Measurements from ENCODE around the gene NF2.

Gene NF2

DNA sequence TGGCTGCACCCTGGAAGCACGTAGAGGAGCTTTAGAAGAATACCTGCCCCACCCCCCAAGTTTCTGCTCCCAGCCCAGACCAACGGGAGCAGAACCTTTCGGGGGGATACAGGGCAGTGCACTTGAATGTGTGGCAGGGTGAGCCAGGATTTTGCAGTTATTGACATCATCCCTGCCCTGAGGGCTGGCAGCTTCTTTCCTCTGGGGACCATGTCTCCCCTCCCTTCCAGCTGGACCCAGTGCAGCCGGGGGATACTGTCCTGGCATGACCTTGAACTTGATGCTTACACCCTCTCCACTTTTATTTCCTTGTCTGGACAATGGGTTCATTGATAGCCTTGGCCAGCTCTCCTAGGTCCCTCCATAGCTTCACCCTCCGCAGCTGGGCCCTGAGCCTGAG, 112.3 kb downstream of the NF2 start:
- H3K4me1 ChIP-seq = peaks cover 36% of the 10 kb centered on the region

DNA sequence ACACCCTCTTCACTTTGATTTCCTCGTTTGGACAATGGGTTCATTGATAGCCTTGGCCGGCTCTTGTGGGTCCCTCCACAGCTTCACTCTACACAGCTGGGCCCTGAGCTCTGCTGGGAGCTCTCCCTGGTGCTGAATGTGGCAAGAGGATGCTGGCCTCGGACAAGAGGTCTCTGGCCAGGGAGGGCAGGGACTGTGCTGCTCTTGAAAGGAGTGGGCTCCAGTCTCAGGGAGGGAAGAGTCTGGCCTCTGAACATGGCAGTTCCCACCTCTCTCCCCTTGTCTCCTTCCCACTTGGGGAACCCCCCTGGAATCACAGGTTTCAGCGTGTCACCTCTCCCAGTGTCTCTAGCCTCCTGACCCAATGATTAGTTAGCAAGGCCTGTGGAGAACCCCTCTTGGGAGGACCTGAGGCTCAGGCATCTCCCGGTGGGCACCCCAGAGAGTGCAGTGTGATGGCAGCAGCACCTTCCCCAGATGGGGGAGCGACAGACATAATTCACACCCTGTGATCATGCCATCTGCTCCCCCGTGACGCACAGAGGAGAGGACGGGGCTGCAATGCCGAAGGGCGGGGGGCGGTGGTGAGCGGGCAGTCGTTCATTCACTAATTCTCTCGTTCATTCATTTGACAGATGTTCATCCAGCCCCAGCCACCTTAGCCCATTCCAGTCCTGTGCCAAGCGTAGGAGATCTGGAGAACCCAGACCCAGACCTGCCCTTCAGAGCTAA, 113.5 kb downstream of the NF2 start:
- Histone ChIP-seq H3K27me3 (peaks cover 24% of the 10 kb centered on the region), H3K4me1 (peaks cover 33% of the 10 kb centered on the region), H3K4me3 (ENCODE audit: low read depth, low read length) (no peak overlapping the region), H3K9me3 (no peaks in the 10 kb centered on the region), H3K36me3 (no peaks in the 10 kb centered on the region)
- TF ChIP-seq, protein P1, sequence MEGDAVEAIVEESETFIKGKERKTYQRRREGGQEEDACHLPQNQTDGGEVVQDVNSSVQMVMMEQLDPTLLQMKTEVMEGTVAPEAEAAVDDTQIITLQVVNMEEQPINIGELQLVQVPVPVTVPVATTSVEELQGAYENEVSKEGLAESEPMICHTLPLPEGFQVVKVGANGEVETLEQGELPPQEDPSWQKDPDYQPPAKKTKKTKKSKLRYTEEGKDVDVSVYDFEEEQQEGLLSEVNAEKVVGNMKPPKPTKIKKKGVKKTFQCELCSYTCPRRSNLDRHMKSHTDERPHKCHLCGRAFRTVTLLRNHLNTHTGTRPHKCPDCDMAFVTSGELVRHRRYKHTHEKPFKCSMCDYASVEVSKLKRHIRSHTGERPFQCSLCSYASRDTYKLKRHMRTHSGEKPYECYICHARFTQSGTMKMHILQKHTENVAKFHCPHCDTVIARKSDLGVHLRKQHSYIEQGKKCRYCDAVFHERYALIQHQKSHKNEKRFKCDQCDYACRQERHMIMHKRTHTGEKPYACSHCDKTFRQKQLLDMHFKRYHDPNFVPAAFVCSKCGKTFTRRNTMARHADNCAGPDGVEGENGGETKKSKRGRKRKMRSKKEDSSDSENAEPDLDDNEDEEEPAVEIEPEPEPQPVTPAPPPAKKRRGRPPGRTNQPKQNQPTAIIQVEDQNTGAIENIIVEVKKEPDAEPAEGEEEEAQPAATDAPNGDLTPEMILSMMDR (IDR thresholded peaks at IDR 0.05; ENCODE audit: low read depth, low read length) = no peak
- no peak for DNase-seq

More for the DNA sequence above, 112.3 kb downstream of the NF2 start:
- no peaks in the 10 kb centered on the region for H3K36me3 ChIP-seq
- peak; percentile 54 for DNase-seq
- TF ChIP-seq, protein P1 (IDR thresholded peaks at IDR 0.05; ENCODE audit: low read depth, low read length) = no peak
- no peaks in the 10 kb centered on the region for H3K9me3 ChIP-seq
- H3K27me3 ChIP-seq = peaks cover 15% of the 10 kb centered on the region
- H3K4me3 ChIP-seq (ENCODE audit: low read depth, low read length) = no peak overlapping the region

DNA sequence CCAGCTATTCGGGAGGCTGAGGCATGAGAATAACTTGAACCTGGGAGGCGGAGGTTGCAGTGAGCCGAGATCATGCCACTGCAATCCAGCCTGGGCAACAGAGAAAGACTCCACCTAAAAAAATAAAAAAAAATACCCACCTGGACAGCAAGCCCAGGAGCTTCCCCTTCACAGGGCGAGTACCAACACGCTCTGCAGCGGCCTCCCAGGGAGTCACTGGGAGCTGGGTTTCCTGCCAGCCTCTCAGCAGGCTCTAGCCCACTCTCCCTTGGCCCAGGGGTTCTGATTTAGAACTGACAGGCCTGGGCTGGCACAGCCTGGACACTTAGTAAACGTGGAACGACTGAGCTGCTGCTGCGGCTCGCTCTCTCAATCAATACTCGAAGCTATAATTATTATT, 114.4 kb downstream of the NF2 start:
- Histone ChIP-seq H3K27me3 (peaks cover 24% of the 10 kb centered on the region), H3K9me3 (no peaks in the 10 kb centered on the region), H3K36me3 (no peaks in the 10 kb centered on the region), H3K4me1 (peaks cover 39% of the 10 kb centered on the region), H3K4me3 (ENCODE audit: low read depth, low read length) (no peak overlapping the region)
- TF ChIP-seq, protein P1 (IDR thresholded peaks at IDR 0.05; ENCODE audit: low read depth, low read length) = no peak
- no peak for DNase-seq

DNA sequence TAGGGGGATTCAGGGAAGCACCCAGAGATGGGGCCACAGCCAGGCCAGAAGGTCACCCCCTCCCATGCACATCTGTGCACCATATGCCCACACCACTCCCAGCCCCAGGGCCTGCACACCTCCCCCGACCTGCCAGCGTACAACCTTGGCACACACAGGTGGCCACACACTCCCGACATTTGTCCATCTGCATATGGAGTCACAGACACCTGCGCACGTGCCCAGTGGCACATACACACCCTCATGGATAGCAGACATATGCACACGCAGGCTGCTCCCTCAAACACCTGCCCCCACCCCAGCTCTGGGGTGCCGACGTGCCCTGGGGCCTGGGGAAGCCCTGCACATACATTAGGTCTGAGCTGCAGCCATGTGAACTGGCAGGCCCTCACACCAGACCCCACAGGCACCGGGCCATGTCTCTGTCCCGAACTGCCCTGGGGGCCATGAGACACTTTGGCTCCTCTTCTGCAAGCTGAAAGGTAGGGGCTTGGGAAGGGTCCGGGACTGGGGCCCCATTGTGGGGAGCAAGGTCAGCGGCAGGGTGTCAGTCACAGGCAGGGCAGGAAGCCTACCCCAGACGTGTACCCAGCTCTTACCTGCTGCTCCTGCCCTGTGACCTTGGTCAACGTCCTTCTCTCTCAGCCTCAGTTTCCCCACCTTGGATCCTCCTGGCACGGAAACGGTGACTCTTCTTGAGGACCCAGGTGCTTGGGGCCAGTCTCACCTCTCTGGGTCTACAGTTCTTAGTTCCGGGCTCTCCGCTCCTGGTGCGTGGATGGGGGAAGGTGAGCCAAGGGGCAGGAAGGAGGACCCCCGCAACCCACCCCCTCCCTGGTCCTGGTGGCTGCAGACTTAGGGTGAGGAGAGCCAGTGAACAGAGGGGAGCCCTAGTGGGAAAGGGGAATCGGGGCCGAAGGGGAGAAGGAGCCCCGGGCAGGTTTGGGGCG, 115.8 kb downstream of the NF2 start:
- Histone ChIP-seq H3K27me3 (peaks cover 24% of the 10 kb centered on the region), H3K9me3 (no peaks in the 10 kb centered on the region), H3K4me3 (ENCODE audit: low read depth, low read length) (peak overlapping the region; percentile 46), H3K36me3 (no peaks in the 10 kb centered on the region), H3K4me1 (peaks cover 36% of the 10 kb centered on the region)
- TF ChIP-seq, protein P1 (IDR thresholded peaks at IDR 0.05; ENCODE audit: low read depth, low read length) = no peak
- peak; percentile 48 for DNase-seq

DNA sequence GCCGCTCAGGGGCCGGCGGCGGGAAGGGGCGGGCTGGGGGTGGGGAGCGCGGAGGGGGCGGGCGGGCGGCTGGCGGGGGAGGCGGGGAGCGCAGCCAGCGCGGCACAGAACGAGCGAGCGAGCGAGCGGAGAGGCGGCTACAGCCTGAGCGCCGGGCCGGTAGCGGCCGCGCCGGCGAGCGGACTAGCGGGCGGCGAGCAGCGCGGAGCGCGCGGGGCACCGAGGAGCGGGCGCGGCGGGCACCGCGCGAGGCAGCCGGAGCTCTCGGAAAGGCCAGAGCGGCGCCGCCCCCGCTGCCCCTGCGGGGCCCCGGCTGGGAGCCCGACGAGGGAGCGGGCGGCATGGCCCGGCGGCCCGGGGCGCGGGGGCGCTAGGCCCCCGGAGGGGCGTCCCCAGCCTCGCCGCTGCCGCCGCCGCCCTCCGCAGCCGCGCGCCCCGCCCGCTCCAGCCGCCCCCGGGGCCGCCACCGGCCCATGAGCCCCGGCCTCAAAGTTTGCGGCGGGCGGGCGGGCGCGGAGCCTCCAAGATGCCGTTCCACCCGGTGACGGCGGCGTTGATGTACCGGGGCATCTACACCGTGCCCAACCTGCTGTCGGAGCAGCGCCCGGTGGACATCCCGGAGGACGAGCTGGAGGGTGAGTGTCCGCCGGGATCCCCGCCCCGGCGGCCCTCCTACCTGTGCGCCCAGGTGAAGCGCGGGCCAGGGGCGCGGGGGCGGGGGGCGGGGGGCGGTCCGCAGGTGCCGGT, 116.6 kb downstream of the NF2 start, which contains the start of gene CABP7:
TSS of gene CABP7 (plus strand) at position 105 of the 747 bp plus-strand sequence. CDS start at position 527, 422 bp downstream.
- TF ChIP-seq, protein P1 (IDR thresholded peaks at IDR 0.05; ENCODE audit: low read depth, low read length) = no peak
- Histone ChIP-seq H3K4me1 (peaks cover 28% of the 10 kb centered on the region), H3K27me3 (peaks cover 24% of the 10 kb centered on the region), H3K4me3 (ENCODE audit: low read depth, low read length) (peak within 1 kb of the TSS; percentile 46), H3K9me3 (no peaks in the 10 kb centered on the region), H3K36me3 (no peaks in the 10 kb centered on the region)
- peak; percentile 41 for DNase-seq

All from BE2C (cell line).